Breast epithelium (tissue), 3 donors: ENCODE measurements around the gene YPEL1.

Source experiments
- POLR2AphosphoS5 ChIP-seq, 3 donors: sonication (generic); formaldehyde crosslinking; IDR thresholded peaks; one replicate each; pipeline ENCODE4 v1.6.1; 2017; ENCODE audit warnings: antibody characterized with exemption in 3 of 3
- TF ChIP-seq, protein P1 (sequence below), 3 donors: fragments of 450-650 bp; IDR thresholded peaks; one replicate each; pipeline ENCODE4 v1.5.1; 2016 to 2017; ENCODE audit warnings: antibody characterized with exemption in 3 of 3, mild to moderate bottlenecking in 3 of 3, moderate library complexity in 3 of 3

DNA sequence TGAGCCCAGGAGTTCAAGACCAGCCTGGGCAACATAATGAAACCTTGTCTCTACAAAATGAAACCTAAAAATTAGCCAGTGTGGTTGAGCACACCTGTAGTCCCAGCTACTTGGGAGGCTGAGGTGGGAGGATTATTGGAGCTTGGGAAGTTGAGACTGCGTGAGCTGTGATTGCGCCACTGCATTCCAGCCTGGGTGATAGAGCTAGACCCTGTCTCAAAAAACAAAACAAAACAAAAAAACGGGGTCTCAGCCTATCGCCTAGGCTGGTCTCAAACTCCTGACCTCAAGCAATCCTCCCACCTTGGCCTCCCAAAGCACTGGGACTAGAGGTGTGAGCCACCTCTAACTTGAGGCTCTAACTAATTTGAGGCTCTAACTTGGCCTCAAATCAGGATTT is 56.2 kb downstream of the YPEL1 start:
- TF ChIP-seq, protein P1, sequence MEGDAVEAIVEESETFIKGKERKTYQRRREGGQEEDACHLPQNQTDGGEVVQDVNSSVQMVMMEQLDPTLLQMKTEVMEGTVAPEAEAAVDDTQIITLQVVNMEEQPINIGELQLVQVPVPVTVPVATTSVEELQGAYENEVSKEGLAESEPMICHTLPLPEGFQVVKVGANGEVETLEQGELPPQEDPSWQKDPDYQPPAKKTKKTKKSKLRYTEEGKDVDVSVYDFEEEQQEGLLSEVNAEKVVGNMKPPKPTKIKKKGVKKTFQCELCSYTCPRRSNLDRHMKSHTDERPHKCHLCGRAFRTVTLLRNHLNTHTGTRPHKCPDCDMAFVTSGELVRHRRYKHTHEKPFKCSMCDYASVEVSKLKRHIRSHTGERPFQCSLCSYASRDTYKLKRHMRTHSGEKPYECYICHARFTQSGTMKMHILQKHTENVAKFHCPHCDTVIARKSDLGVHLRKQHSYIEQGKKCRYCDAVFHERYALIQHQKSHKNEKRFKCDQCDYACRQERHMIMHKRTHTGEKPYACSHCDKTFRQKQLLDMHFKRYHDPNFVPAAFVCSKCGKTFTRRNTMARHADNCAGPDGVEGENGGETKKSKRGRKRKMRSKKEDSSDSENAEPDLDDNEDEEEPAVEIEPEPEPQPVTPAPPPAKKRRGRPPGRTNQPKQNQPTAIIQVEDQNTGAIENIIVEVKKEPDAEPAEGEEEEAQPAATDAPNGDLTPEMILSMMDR (IDR thresholded peaks at IDR 0.05), result no peak
- TF ChIP-seq POLR2AphosphoS5 (IDR thresholded peaks at IDR 0.05), result no peak
